Measurements from ENCODE around the gene USP13. TPM values are rescaled to one million over a fixed set of nuclear protein-coding genes. Genes with fewer than 3 reads are reported as not detected.
"Not testable (repeated sequence)": the region's sequence is repeated elsewhere in the genome, so short reads cannot be mapped to it uniquely, and the experiment has no call there.

Gene USP13
- total RNA-seq, 1 donor from 2014 or later: 11.5 TPM

DNA sequence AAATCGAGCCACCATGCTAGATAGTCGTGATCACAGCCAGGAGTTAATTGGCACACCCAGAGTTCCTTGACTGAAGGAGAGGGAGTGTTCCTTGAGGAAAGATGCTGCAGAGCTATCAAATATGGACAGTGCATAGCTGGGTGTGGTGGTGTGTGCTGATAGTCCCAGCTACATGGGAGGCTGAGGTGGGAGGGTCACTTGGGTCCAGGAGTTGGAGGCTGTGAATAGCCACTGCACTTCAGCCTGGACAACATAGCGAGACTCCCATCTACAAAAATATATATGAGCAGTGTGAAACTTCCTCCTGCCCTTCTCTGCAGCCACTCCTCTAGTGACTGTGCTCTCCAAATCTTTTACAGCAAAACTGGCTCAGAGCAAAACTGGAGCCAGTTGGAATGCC lies 10.0 kb upstream of the USP13 start:
- TF ChIP-seq POLR2AphosphoS5 (IDR thresholded peaks at IDR 0.05; ENCODE audit: insufficient read depth in 1 of 2, low read depth in 1 of 2) (no peak), POLR2A (IDR thresholded peaks at IDR 0.05) (no peak)
- TF ChIP-seq, protein P1, sequence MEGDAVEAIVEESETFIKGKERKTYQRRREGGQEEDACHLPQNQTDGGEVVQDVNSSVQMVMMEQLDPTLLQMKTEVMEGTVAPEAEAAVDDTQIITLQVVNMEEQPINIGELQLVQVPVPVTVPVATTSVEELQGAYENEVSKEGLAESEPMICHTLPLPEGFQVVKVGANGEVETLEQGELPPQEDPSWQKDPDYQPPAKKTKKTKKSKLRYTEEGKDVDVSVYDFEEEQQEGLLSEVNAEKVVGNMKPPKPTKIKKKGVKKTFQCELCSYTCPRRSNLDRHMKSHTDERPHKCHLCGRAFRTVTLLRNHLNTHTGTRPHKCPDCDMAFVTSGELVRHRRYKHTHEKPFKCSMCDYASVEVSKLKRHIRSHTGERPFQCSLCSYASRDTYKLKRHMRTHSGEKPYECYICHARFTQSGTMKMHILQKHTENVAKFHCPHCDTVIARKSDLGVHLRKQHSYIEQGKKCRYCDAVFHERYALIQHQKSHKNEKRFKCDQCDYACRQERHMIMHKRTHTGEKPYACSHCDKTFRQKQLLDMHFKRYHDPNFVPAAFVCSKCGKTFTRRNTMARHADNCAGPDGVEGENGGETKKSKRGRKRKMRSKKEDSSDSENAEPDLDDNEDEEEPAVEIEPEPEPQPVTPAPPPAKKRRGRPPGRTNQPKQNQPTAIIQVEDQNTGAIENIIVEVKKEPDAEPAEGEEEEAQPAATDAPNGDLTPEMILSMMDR (IDR thresholded peaks at IDR 0.05): no peak
- intact Hi-C loops (cut with DNase I): no loop called here

DNA sequence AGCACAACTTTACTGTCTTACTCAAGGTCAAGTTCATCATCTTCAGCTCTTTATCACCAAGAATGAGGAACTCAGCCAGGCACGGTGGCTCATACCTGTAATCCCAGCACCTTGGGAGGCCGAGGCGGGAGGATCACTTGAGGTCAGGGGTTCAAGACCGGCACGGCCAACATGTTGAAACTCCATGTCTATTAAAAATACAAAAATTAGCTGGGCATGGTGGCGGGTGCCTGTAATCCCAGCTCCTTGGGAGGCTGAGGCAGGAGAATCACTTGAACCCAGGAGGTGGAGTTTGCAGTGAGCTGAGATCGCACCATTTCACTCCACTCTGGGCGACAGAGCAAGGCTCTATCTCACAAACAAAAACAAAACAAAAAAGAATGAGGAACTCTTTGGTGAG lies 9.0 kb upstream of the USP13 start:
- H3K4me3 ChIP-seq; H3K4me1 ChIP-seq; H3K27ac ChIP-seq; H3K36me3 ChIP-seq; H3K27me3 ChIP-seq; intact Hi-C loops (cut with DNase I); H3K9me3 ChIP-seq: not testable (repeated sequence)
- DNase-seq (ENCODE audit: extremely low spot score in 2 of 2): peak in 1 of 2 donors; percentile 11

More for the DNA sequence above, 10.0 kb upstream of the USP13 start:
- H3K27me3 ChIP-seq: no peaks in the 10 kb centered on the region
- H3K9me3 ChIP-seq: no peaks in the 10 kb centered on the region
- H3K4me3 ChIP-seq: no peak overlapping the region
- H3K27ac ChIP-seq: no peak overlapping the region
- DNase-seq (ENCODE audit: extremely low spot score in 2 of 2): peak in 1 of 2 donors; percentile 52
- H3K4me1 ChIP-seq: no peaks in the 10 kb centered on the region
- H3K36me3 ChIP-seq: no peaks in the 10 kb centered on the region

DNA sequence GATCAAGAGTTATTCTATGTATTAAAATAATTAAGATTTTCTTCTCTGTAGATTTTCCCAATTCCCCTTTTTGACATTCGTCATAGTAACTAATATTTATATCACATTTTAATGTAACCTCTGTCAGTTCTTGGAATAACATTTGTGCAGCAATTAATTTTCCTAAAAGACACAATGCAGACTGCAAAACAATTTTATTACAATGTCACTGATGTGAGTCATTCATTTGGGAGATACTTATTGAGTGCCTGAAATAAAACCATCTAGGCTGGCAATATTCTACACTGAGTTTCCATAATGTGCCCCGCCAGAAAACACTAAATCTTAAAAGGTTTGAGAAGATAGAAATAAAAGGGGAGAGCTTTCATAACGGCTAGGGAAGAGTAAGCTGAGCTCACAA lies 6.7 kb upstream of the USP13 start:
- no peak for DNase-seq (ENCODE audit: extremely low spot score in 2 of 2)
- Histone ChIP-seq H3K27me3 (no peaks in the 10 kb centered on the region), H3K4me1 (no peaks in the 10 kb centered on the region), H3K9me3 (no peaks in the 10 kb centered on the region), H3K36me3 (no peaks in the 10 kb centered on the region), H3K4me3 (no peak overlapping the region), H3K27ac (no peak overlapping the region)
- TF ChIP-seq POLR2AphosphoS5 (IDR thresholded peaks at IDR 0.05; ENCODE audit: insufficient read depth in 1 of 2, low read depth in 1 of 2) (no peak), POLR2A (IDR thresholded peaks at IDR 0.05) (no peak)
- TF ChIP-seq, protein P1 (IDR thresholded peaks at IDR 0.05): no peak
- intact Hi-C loops (cut with DNase I): no loop called here

DNA sequence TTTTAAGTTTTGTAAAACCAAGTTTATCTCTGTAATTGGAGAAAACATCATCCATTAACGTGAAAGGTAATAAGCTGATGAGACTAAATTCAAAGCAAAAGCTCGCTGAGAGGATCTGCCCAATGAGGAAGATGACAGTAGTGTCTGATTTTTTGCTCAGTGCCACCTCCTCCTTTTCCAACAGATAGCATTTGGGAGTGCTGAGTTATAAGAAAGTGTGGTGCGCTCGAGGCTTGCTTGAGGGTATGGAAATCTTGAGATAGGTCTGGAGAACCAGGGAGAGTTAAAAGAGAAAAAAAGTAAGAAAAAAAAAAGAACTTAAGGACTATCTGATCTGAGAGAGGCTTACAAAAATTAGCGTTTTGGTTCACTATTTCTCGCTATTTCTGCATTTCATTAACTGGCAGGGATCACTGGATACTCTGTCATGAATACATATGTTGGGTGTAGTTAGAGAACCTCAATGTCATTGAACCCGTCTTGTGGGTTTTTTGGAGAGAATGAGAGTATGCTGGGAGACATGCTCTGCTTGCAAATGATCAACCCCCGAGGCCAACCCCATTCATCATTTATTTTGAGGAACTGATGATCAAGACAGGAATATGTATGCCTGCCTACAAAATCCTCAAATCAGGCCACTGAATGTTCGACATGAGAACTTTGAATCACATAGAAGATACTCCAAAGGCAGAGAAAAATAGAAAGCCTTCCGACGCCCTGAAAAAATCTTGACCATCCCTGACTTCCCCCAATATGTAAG lies 973 bp upstream of the USP13 start:
- no peaks in the 10 kb centered on the region for H3K9me3 ChIP-seq
- peaks cover 11% of the 10 kb centered on the region for H3K4me1 ChIP-seq
- TF ChIP-seq POLR2A (IDR thresholded peaks at IDR 0.05) (no peak), POLR2AphosphoS5 (IDR thresholded peaks at IDR 0.05; ENCODE audit: insufficient read depth in 1 of 2, low read depth in 1 of 2) (no peak)
- TF ChIP-seq, protein P1 (IDR thresholded peaks at IDR 0.05): no peak
- H3K27ac ChIP-seq: peak overlapping the region; percentile 90
- H3K4me3 ChIP-seq: peak overlapping the region; percentile 69 to 76
- no peak for DNase-seq (ENCODE audit: extremely low spot score in 2 of 2)
- no peaks in the 10 kb centered on the region for H3K36me3 ChIP-seq
- intact Hi-C loops (cut with DNase I): loop anchor here (5.0 kb wide), 1 partner anchor 580 kb away; the partner anchor contains the start of gene ZMAT3
- no peaks in the 10 kb centered on the region for H3K27me3 ChIP-seq

DNA sequence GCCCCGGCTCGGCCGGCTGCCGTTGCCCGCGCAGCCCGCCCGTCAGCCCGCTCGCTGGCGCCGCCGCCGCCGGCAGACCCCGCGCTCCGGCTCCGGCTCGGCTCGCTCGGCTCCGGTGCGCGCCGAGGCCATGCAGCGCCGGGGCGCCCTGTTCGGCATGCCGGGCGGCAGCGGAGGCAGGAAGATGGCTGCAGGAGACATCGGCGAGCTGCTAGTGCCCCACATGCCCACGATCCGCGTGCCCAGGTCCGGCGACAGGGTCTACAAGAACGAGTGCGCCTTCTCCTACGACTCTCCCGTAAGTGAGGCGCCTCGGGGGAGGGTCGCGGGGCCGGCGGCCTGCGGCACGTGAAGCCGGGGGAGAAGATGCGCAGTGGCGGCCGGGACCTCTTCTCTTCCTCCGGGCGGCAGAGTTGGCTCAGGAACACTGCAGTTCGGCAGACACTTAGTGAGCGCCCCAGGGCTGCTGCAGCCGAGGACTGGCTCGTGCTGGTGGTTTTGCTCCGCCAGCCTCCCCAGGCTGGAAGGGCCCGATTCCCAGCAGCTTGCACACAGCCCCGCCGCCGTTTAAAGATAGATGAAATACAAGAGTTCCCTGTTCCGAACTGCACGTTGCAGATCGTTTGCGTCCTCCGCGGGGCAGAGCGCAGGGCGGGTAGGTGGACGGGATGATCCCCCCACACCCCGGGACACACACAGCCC lies 407 bp downstream of the USP13 start:
- peaks cover 11% of the 10 kb centered on the region for H3K4me1 ChIP-seq
- no peaks in the 10 kb centered on the region for H3K36me3 ChIP-seq
- peak overlapping the region; percentile 69 to 76 for H3K4me3 ChIP-seq
- no peaks in the 10 kb centered on the region for H3K27me3 ChIP-seq
- peak overlapping the region; percentile 90 for H3K27ac ChIP-seq
- no peak for DNase-seq (ENCODE audit: extremely low spot score in 2 of 2)
- TF ChIP-seq POLR2AphosphoS5 (IDR thresholded peaks at IDR 0.05; ENCODE audit: insufficient read depth in 1 of 2, low read depth in 1 of 2) (peak in 1 of 2 donors; percentile 58), POLR2A (IDR thresholded peaks at IDR 0.05) (no peak)
- intact Hi-C loops (cut with DNase I): loop anchor here (5.0 kb wide), 1 partner anchor 581 kb away; the partner anchor contains the start of gene ZMAT3
- no peaks in the 10 kb centered on the region for H3K9me3 ChIP-seq

DNA sequence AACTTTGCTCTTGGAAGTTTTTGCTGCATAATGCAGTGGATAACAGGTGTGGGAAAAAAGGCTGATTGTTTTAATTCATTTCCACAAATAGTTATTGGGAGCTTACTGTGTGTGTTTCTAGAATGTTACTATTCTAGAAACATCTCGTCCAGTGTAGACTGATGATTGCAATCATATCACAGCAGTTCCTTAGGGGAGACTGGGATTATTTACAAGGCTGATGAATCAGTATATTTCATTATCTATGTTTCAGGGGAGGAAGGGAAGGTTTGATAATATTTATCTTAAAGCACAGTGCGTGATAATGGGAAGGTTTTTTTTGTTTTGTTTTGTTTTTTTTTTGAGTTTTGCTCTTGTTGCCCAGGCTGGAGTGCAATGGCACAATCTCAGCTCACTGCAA lies 2.4 kb downstream of the USP13 start:
- H3K9me3 ChIP-seq: no peaks in the 10 kb centered on the region
- H3K4me3 ChIP-seq: no peak overlapping the region
- intact Hi-C loops (cut with DNase I): no loop called here
- H3K27ac ChIP-seq: no peak overlapping the region
- TF ChIP-seq POLR2A (IDR thresholded peaks at IDR 0.05) (no peak), POLR2AphosphoS5 (IDR thresholded peaks at IDR 0.05; ENCODE audit: insufficient read depth in 1 of 2, low read depth in 1 of 2) (no peak)
- TF ChIP-seq, protein P1 (IDR thresholded peaks at IDR 0.05): no peak
- H3K4me1 ChIP-seq: peaks cover 11% of the 10 kb centered on the region
- H3K27me3 ChIP-seq: no peaks in the 10 kb centered on the region
- H3K36me3 ChIP-seq: no peaks in the 10 kb centered on the region
- no peak for DNase-seq (ENCODE audit: extremely low spot score in 2 of 2)
